RWPE1 (cell line): ENCODE measurements around the gene STARD13.

Source experiments
- CTCF ChIA-PET: fragments of 350-600 bp; sonication (Branson Sonifier 250); formaldehyde crosslinking; extraction: SDS; loops from one replicate; lab custom pipeline; 2021; lab: Yijun Ruan, JAX
- POLR2A ChIA-PET: fragments of 400-600 bp; formaldehyde crosslinking; extraction: SDS; loops from one replicate; lab custom pipeline; 2020; ENCODE audit warnings: antibody characterized with exemption; ENCODE audit not compliant: low non-redundant PET; lab: Yijun Ruan, JAX
- DNase-seq: peaks from one replicate; pipeline ENCODE4 v3.0.0; 2012; ENCODE audit warnings: low spot score
- H3K27ac ChIP-seq: fragments of 450-650 bp; 2 replicates; pipeline ENCODE4 v1.5.1; 2017
- CTCF ChIP-seq: fragments of 450-650 bp; conservative IDR thresholded peaks from 2 replicates; pipeline ENCODE4 v1.5.1; 2017; ENCODE audit warnings: low read depth, mild to moderate bottlenecking

The STARD13 gene

GRCh38 chr13:33158271-33158670, 127.3 kb downstream of the STARD13 start:
- no peak for TF ChIP-seq CTCF
- CTCF ChIA-PET, result interaction anchor here (0.6 kb wide), 1 partner anchor 152 kb away, joined by 3 read pairs; no protein-coding TSS in a partner anchor
- no peak overlapping the region for H3K27ac ChIP-seq
- POLR2A ChIA-PET, result no interaction called here
- no peak for DNase-seq

- H3K27ac ChIP-seq, result no peak overlapping the region
- ChIA-PET CTCF (interaction anchor here (0.6 to 1.2 kb wide), 3 partner anchors 68 to 120 kb away, joined by 3 read pairs; no protein-coding TSS in a partner anchor), POLR2A (no interaction called here)
- DNase-seq, result no peak
- TF ChIP-seq CTCF, result no peak
Measured at GRCh38 chr13:33154911-33155310, 130.6 kb downstream of the STARD13 start.

GRCh38 chr13:33153421-33154404, 131.8 kb downstream of the STARD13 start:
- H3K27ac ChIP-seq, result no peak overlapping the region
- DNase-seq, result no peak
- ChIA-PET POLR2A (no interaction called here), CTCF (interaction anchor here (1.2 kb wide), 1 partner anchor 66 kb away, joined by 3 read pairs; no protein-coding TSS in a partner anchor)
- TF ChIP-seq CTCF, result no peak

- no peak for DNase-seq
- H3K27ac ChIP-seq, result no peak overlapping the region
- POLR2A ChIA-PET, result no interaction called here
- no peak for TF ChIP-seq CTCF
- CTCF ChIA-PET, result interaction anchor here (0.6 kb wide), 2 partner anchors 120 to 1555 kb away, joined by 3 to 6 read pairs; no protein-coding TSS in a partner anchor
Measured at GRCh38 chr13:33152389-33152788, 133.2 kb downstream of the STARD13 start.

- no peak for DNase-seq
- H3K27ac ChIP-seq, result no peak overlapping the region
- POLR2A ChIA-PET, result no interaction called here
- CTCF ChIA-PET, result interaction anchor here (0.6 kb wide), 1 partner anchor 65 kb away, joined by 3 read pairs; no protein-coding TSS in a partner anchor
- no peak for TF ChIP-seq CTCF
Measured at GRCh38 chr13:33150662-33151061, 134.9 kb downstream of the STARD13 start.

GRCh38 chr13:33150126-33150525, 135.4 kb downstream of the STARD13 start:
- POLR2A ChIA-PET, result no interaction called here
- no peak for TF ChIP-seq CTCF
- CTCF ChIA-PET, result no interaction called here
- DNase-seq, result no peak
- no peak overlapping the region for H3K27ac ChIP-seq
